ENCODE data around the gene CDADC1.

The CDADC1 gene

DNA sequence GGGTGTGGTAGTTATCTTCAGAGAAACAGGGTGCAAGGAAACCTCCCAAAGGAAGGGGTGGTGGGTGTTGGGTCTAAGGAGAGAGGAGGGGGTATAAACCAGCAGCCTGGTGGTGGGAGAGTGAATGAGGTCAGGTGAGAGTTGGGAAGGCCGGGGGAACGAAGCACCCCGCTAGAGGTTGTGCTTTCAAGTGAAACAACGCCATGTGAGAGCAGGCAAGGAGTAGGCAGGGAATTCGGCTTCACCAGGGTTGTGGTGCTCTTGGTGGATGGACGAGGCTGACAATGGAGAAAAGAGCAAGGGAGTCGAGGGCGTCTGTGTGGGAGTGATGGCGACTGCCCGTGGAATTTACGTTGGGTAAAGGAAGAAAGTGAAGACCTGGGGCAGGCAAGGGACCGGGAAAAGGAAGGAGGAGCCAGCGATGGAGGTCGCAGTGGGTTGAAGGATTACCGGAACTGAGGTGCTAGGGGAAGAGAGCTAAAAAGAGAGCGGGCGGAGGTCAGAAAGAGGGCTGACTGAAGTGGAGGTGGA lies 29.7 kb upstream of the CDADC1 start:
- TF ChIP-seq EZH2phosphoT487 (IDR thresholded peaks at IDR 0.05; ENCODE audit: borderline replicate concordance, low read length), result no peak
- TF ChIP-seq, protein P1, sequence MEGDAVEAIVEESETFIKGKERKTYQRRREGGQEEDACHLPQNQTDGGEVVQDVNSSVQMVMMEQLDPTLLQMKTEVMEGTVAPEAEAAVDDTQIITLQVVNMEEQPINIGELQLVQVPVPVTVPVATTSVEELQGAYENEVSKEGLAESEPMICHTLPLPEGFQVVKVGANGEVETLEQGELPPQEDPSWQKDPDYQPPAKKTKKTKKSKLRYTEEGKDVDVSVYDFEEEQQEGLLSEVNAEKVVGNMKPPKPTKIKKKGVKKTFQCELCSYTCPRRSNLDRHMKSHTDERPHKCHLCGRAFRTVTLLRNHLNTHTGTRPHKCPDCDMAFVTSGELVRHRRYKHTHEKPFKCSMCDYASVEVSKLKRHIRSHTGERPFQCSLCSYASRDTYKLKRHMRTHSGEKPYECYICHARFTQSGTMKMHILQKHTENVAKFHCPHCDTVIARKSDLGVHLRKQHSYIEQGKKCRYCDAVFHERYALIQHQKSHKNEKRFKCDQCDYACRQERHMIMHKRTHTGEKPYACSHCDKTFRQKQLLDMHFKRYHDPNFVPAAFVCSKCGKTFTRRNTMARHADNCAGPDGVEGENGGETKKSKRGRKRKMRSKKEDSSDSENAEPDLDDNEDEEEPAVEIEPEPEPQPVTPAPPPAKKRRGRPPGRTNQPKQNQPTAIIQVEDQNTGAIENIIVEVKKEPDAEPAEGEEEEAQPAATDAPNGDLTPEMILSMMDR (IDR thresholded peaks at IDR 0.05; ENCODE audit: low read depth, low read length, poor library complexity, severe bottlenecking), result no peak
- Histone ChIP-seq H3K4me2 (ENCODE audit: low read length) (no peak overlapping the region), H3K4me1 (ENCODE audit: control insufficient read depth, low read length) (peaks cover 22% of the 10 kb centered on the region), H3K27me3 (ENCODE audit: control insufficient read depth, low read length) (0 out of 2 replicates have a peak, but pooled peaks cover 2% of the 10 kb centered on the region), H3K27ac (ENCODE audit: low read depth, low read length) (no peak overlapping the region), H4K20me1 (ENCODE audit: control insufficient read depth, insufficient read depth, low read depth, low read length) (no peaks in the 10 kb centered on the region), H3K4me3 (ENCODE audit: low read length) (no peak overlapping the region), H3K9me3 (ENCODE audit: control insufficient read depth, insufficient read depth, low read length) (no peaks in the 10 kb centered on the region), H3F3A (ENCODE audit: control insufficient read depth, insufficient read depth) (no peaks in the 10 kb centered on the region), H3K9me2 (replicated peaks; ENCODE audit: control insufficient read depth, low read length) (no peaks in the 10 kb centered on the region), H3K79me2 (ENCODE audit: control insufficient read depth, low read length) (no peaks in the 10 kb centered on the region), H3K36me3 (ENCODE audit: control insufficient read depth, low read length) (no peaks in the 10 kb centered on the region)

DNA sequence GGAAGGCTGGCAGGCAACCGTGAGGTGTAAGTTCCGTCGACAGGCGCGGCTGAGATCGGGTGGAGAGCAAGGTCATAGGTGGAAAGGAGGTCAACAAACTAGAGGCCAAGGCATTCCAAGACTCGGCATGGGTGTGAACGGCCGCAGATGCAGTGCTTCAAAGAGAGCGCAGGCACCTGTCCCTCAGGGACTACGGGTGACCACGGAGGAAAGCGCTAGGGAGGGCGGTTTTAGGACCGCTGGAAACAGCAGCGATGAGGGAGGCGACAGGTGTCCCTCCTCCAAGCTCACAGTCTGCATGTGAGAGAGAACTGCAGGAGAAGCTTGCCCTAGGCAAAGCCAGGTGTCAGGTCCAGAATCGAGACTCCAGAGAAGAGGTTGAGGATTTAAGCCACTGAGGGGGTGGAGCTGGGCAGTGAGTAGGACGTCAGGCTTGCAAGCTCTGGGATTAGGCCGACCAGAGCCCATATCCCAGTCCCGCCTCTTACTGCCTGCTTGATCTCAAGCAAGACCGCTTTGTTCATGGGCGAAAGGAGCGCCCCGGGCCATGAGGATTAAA lies 29.2 kb upstream of the CDADC1 start:
- TF ChIP-seq, protein P1 (IDR thresholded peaks at IDR 0.05; ENCODE audit: low read depth, low read length, poor library complexity, severe bottlenecking), result no peak
- no peak for TF ChIP-seq EZH2phosphoT487 (IDR thresholded peaks at IDR 0.05; ENCODE audit: borderline replicate concordance, low read length)
- peaks cover 19% of the 10 kb centered on the region for H3K4me1 ChIP-seq (ENCODE audit: control insufficient read depth, low read length)
- H3F3A ChIP-seq (ENCODE audit: control insufficient read depth, insufficient read depth), result no peaks in the 10 kb centered on the region
- H3K4me2 ChIP-seq (ENCODE audit: low read length), result no peak overlapping the region
- H3K4me3 ChIP-seq (ENCODE audit: low read length), result no peak overlapping the region
- H3K9me3 ChIP-seq (ENCODE audit: control insufficient read depth, insufficient read depth, low read length), result no peaks in the 10 kb centered on the region
- 0 out of 2 replicates have a peak, but pooled peaks cover 2% of the 10 kb centered on the region for H3K27me3 ChIP-seq (ENCODE audit: control insufficient read depth, low read length)
- H3K79me2 ChIP-seq (ENCODE audit: control insufficient read depth, low read length), result no peaks in the 10 kb centered on the region
- H3K36me3 ChIP-seq (ENCODE audit: control insufficient read depth, low read length), result no peaks in the 10 kb centered on the region
- no peaks in the 10 kb centered on the region for H4K20me1 ChIP-seq (ENCODE audit: control insufficient read depth, insufficient read depth, low read depth, low read length)
- H3K27ac ChIP-seq (ENCODE audit: low read depth, low read length), result no peak overlapping the region
- H3K9me2 ChIP-seq (replicated peaks; ENCODE audit: control insufficient read depth, low read length), result no peaks in the 10 kb centered on the region

DNA sequence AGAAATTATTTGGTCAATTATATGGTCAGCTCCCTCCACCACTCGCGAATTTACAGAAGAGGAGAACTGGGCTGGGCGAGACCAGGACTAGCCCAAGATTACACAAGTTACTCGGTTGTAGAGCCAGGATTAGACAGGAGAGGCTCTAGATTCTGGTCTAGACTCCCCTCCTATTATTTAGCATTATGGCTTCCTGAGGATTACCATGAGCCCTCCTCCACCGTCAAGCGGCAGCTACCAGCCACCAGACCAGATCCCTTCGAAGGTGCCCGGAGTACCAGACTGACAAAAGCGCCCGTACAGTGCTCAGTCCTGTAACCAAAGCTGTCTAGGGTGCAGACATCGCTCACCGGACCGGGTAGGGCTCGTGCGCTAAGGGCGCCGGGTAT lies 28.1 kb upstream of the CDADC1 start:
- Histone ChIP-seq H3K4me1 (ENCODE audit: control insufficient read depth, low read length) (peaks cover 8% of the 10 kb centered on the region), H3K79me2 (ENCODE audit: control insufficient read depth, low read length) (no peaks in the 10 kb centered on the region), H3K4me2 (ENCODE audit: low read length) (no peak overlapping the region), H3K36me3 (ENCODE audit: control insufficient read depth, low read length) (no peaks in the 10 kb centered on the region), H4K20me1 (ENCODE audit: control insufficient read depth, insufficient read depth, low read depth, low read length) (no peaks in the 10 kb centered on the region), H3K9me2 (replicated peaks; ENCODE audit: control insufficient read depth, low read length) (no peaks in the 10 kb centered on the region), H3K27me3 (ENCODE audit: control insufficient read depth, low read length) (0 out of 2 replicates have a peak, but pooled peaks cover 2% of the 10 kb centered on the region), H3K27ac (ENCODE audit: low read depth, low read length) (no peak overlapping the region), H3K9me3 (ENCODE audit: control insufficient read depth, insufficient read depth, low read length) (no peaks in the 10 kb centered on the region), H3K4me3 (ENCODE audit: low read length) (no peak overlapping the region), H3F3A (ENCODE audit: control insufficient read depth, insufficient read depth) (no peaks in the 10 kb centered on the region)
- no peak for TF ChIP-seq EZH2phosphoT487 (IDR thresholded peaks at IDR 0.05; ENCODE audit: borderline replicate concordance, low read length)
- TF ChIP-seq, protein P1 (IDR thresholded peaks at IDR 0.05; ENCODE audit: low read depth, low read length, poor library complexity, severe bottlenecking), result no peak

Measured in DOHH2 (cell line).